GM12878 (cell line): ENCODE measurements around the gene CENPO. TPM values are rescaled to one million over a fixed set of nuclear protein-coding genes. Genes with fewer than 3 reads are reported as not detected.

Experiments
- ATAC-seq: fragments of 200-7000 bp; cut with Tn5 transposase; 3 replicates; pipeline ENCODE4 v1.9.1; 2020; ENCODE audit warnings: mild to moderate bottlenecking, moderate library complexity
- BruUV-seq: library from RNA; stranded (reverse); fragments of 400-500 nt; replicated peaks from 2 replicates; lab custom pipeline; 2021; lab: Mats Ljungman, UMichigan
- CTCF ChIA-PET: fragments of 300-600 bp; sonication (Branson Sonifier 250); formaldehyde crosslinking; extraction: SDS; loops from one replicate; lab custom pipeline; 2021; ENCODE audit warnings: inconsistent platforms; lab: Yijun Ruan, JAX
- POLR2A ChIA-PET: fragments of 350-600 bp; formaldehyde crosslinking; extraction: SDS; loops from one replicate; lab custom pipeline; 2021; ENCODE audit warnings: inconsistent platforms; lab: Charles Lee
- RAD21 ChIA-PET: fragments of 300-600 bp; sonication (Branson Sonifier 250); formaldehyde crosslinking; loops from one replicate; lab custom pipeline; 2023; ENCODE audit warnings: antibody characterized with exemption; ENCODE audit not compliant: unreplicated experiment; lab: Charles Lee
- SMC1A ChIA-PET: fragments of 300-600 bp; sonication (Branson Sonifier 250); formaldehyde crosslinking; loops from one replicate; lab custom pipeline; 2023; ENCODE audit not compliant: unreplicated experiment, uncharacterized antibody; lab: Charles Lee
- DNase-seq: peaks from one replicate; pipeline ENCODE4 v3.0.0-alpha.2; 2011; ENCODE audit warnings: low read depth, low spot score
- FAIRE-seq: peaks from 3 replicates; lab custom pipeline; 2011; peaks lifted over from hg19 to GRCh38; lab: Jason Lieb, UNC
- H2AFZ ChIP-seq: 2 replicates; pipeline ENCODE4 v1.6.0; 2011; ENCODE audit warnings: low read depth, low read length, control low read depth; ENCODE audit not compliant: control insufficient read depth
- H3K27ac ChIP-seq: 2 replicates; pipeline ENCODE4 v1.5.1; 2011; ENCODE audit warnings: control low read depth; ENCODE audit not compliant: control insufficient read depth, insufficient read depth
- H3K27me3 ChIP-seq, 2 experiments: replicated peaks in 1 of 2; 2 replicates each; pipeline versions ENCODE4 v1.6.0 to v1.6.1; 2011; ENCODE audit warnings: low read length in 1 of 2; ENCODE audit not compliant: control insufficient read depth in 2 of 2, insufficient read depth in 2 of 2
- H3K36me3 ChIP-seq, 2 experiments: 2 replicates each; pipeline ENCODE4 v1.5.1; 2011; ENCODE audit warnings: low read length in 1 of 2; ENCODE audit not compliant: control insufficient read depth in 2 of 2, insufficient read depth in 2 of 2
- H3K4me1 ChIP-seq: 2 replicates; pipeline ENCODE4 v1.6.1; 2011; ENCODE audit warnings: mild to moderate bottlenecking, low read length, moderate library complexity, mixed read lengths; ENCODE audit not compliant: control insufficient read depth, insufficient read depth
- H3K4me2 ChIP-seq: 2 replicates; pipeline ENCODE4 v1.6.0; 2011; ENCODE audit warnings: control low read depth; ENCODE audit not compliant: control insufficient read depth, insufficient read depth
- H3K4me3 ChIP-seq: fragments of 200-600 bp; sonication (generic); 2 replicates; pipeline ENCODE4 v1.5.1; 2016
- H3K79me2 ChIP-seq: 2 replicates; pipeline ENCODE4 v1.6.0; 2011; ENCODE audit warnings: low read length; ENCODE audit not compliant: control insufficient read depth, insufficient read depth
- H3K9ac ChIP-seq: 2 replicates; pipeline ENCODE4 v1.8.0; 2011; ENCODE audit warnings: low read length, control low read depth, mixed read lengths; ENCODE audit not compliant: control insufficient read depth, insufficient read depth
- H3K9me3 ChIP-seq: replicated peaks from 3 replicates; pipeline ENCODE4 v1.5.1; 2011; ENCODE audit warnings: mild to moderate bottlenecking, low read length; ENCODE audit not compliant: control insufficient read depth, insufficient read depth
- H4K20me1 ChIP-seq: 2 replicates; pipeline ENCODE4 v1.6.0; 2011; ENCODE audit not compliant: control insufficient read depth, insufficient read depth
- GATAD2B ChIP-seq: fragments of 450-650 bp; conservative IDR thresholded peaks from 2 replicates; pipeline ENCODE4 v1.6.1; 2017; ENCODE audit warnings: low read depth, mild to moderate bottlenecking, moderate library complexity
- HCFC1 ChIP-seq: fragments of 150-350 bp; IDR thresholded peaks from 2 replicates; pipeline ENCODE4 v1.6.1; 2014; ENCODE audit warnings: low read length
- HSF1 ChIP-seq: fragments of 150-350 bp; IDR thresholded peaks from 2 replicates; pipeline ENCODE4 v1.6.1; 2014; ENCODE audit warnings: mild to moderate bottlenecking, low read depth, low read length
- SP1 ChIP-seq: IDR thresholded peaks from one replicate; pipeline ENCODE4 v1.6.1; 2011; ENCODE audit warnings: low read depth, low read length
- STAT3 ChIP-seq: IDR thresholded peaks from 2 replicates; pipeline ENCODE4 v1.6.1; 2011; ENCODE audit warnings: low read depth, low read length, improper control_type of control experiment
- WGBS: methylation state at CpG from one replicate; pipeline ENCODE4 v1.1.6; 2016; ENCODE audit warnings: low lambda C conversion rate; ENCODE audit not compliant: insufficient replicate concordance, insufficient coverage; ENCODE audit errors: missing lambda C conversion rate; 5-methylcytosine and 5-hydroxymethylcytosine counted together
- in situ Hi-C: fragments of 300-500 bp; cut with MboI; formaldehyde crosslinking; loops from 9 replicates; pipeline ENCODE4 v1.14.3; 2018; ENCODE audit warnings: mixed read lengths
- intact Hi-C: fragments of 100-400 bp; cut with micrococcal nuclease; formaldehyde crosslinking; loops from one replicate; pipeline ENCODE4 v1.14.2; 2022; ENCODE audit not compliant: unreplicated experiment
- polyA plus RNA-seq, 11 experiments: library from polyadenylated mRNA; depleted of rRNA in 4 of 11; unstranded in 6 of 11; stranded (reverse) in 5 of 11; fragments of >200 nt; fragmentation: Nextera tagmentation in 4 of 11; fragmentation: Illumina TruSeq in 1 of 11; extraction: Ambion mirVana in 4 of 11; extraction: Trizol in 1 of 11; gene quantifications; 1 replicate in 1 of 11; 2 replicates in 10 of 11; pipeline versions ENCODE4 v1.2.1 to v1.2.3, GENCODE V29; 2011 to 2016; ENCODE audit warnings: inconsistent platforms in 2 of 11, missing spikeins in 2 of 11, low read depth in 1 of 11
- total RNA-seq, 4 experiments: library from RNA; depleted of rRNA in 3 of 4; stranded (reverse); fragments of >200 nt in 3 of 4; fragmentation: Illumina TruSeq in 1 of 4; extraction: Trizol in 1 of 4; gene quantifications; 2 replicates each; pipeline versions ENCODE4 v1.2.1 to v1.2.3, GENCODE V29; 2013 to 2021
- TF ChIP-seq, protein P1 (sequence below): fragments of 450-650 bp; IDR thresholded peaks from 2 replicates; pipeline ENCODE4 v1.6.1; 2014; ENCODE audit warnings: mild to moderate bottlenecking

CENPO gene
- total and polyA plus RNA-seq, 10 of the 15 experiments (the other 5 are each of a cell fraction or from before 2014, with no cell fraction given): 18.7 to 37.0 (median 31.4) TPM

GRCh38 chr2:24788816-24789215 lies 4.4 kb upstream of the CENPO start:
- Histone ChIP-seq H3K4me1 (peaks cover 10% of the 10 kb centered on the region), H3K36me3 (no peaks in the 10 kb centered on the region), H4K20me1 (no peaks in the 10 kb centered on the region), H3K9ac (no peak overlapping the region), H3K27ac (no peak overlapping the region), H2AFZ (no peak overlapping the region), H3K79me2 (peaks cover 11% of the 10 kb centered on the region), H3K27me3 (no peaks in the 10 kb centered on the region), H3K4me2 (no peak overlapping the region), H3K9me3 (peaks cover 5% of the 10 kb centered on the region; the same call in 2 of the 3 replicates), H3K4me3 (no peak overlapping the region)
- ChIA-PET CTCF (interaction anchor here (0.8 to 1.5 kb wide), 2 partner anchors 39 to 176 kb away, joined by 3 to 5 read pairs; no protein-coding TSS in a partner anchor), RAD21 (no interaction called here), SMC1A (interaction anchor here (0.8 to 1.2 kb wide), 3 partner anchors 9 to 282 kb away, joined by 3 to 4 read pairs (median 4); no protein-coding TSS in a partner anchor), POLR2A (no interaction called here)
- intact Hi-C loops: no loop called here
- DNase-seq: no peak
- 66% methylated on average over 3 of the region's 3 CpGs for WGBS
- no peak for FAIRE-seq
- ATAC-seq: no peak
- BruUV-seq: no TSS peak
- no peak for TF ChIP-seq GATAD2B
- no peak for TF ChIP-seq STAT3
- TF ChIP-seq HCFC1: no peak
- no peak for TF ChIP-seq HSF1
- no peak for TF ChIP-seq SP1
- TF ChIP-seq, protein P1, sequence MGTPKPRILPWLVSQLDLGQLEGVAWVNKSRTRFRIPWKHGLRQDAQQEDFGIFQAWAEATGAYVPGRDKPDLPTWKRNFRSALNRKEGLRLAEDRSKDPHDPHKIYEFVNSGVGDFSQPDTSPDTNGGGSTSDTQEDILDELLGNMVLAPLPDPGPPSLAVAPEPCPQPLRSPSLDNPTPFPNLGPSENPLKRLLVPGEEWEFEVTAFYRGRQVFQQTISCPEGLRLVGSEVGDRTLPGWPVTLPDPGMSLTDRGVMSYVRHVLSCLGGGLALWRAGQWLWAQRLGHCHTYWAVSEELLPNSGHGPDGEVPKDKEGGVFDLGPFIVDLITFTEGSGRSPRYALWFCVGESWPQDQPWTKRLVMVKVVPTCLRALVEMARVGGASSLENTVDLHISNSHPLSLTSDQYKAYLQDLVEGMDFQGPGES: no peak
- in situ Hi-C loops: no loop called here
